Esophagus (tissue), 2 donors: ENCODE data around the gene NUDT7. TPM values are rescaled to one million over a fixed set of nuclear protein-coding genes. Genes with fewer than 3 reads are reported as not detected.

Experiments used
- polyA plus RNA-seq, 2 donors: library from polyadenylated mRNA; stranded (reverse); fragments of 200-250 nt; gene quantifications; one replicate each; pipeline ENCODE4 v1.2.3, GENCODE V29; 2013
- donor health status: healthy with polysubstance abuse.
- donor health status: Bipolar disorder and iron deficiency.

NUDT7 gene
- polyA plus RNA-seq, 2 donors, result 6.5 to 6.6 TPM

Other genes with a start within 250 kb of the NUDT7 start
- gene VAT1L, start 66.0 kb downstream of the NUDT7 start, polyA plus RNA-seq, result under 1 TPM; 0.04 to 0.13 TPM